ENCODE data around the gene CCDC8. TPM values are rescaled to one million over a fixed set of nuclear protein-coding genes. Genes with fewer than 3 reads are reported as not detected.

The CCDC8 gene
- total and polyA plus RNA-seq, 2 of the 4 experiments (the other 2 are of a cell fraction): 9.3 to 10.2 TPM

GRCh38 chr19:46426506-46427162 lies 13.3 kb upstream of the CCDC8 start:
- Histone ChIP-seq H2AK5ac (ENCODE audit: low read depth, low read length) (0 out of 2 replicates have a peak overlapping the region, but pooled peaks have one; percentile 7), H4K20me1 (ENCODE audit: insufficient read depth, low read length) (no peaks in the 10 kb centered on the region), H3K56ac (ENCODE audit: extremely low read depth, insufficient read depth, low read length) (peak overlapping the region; percentile 77; the same call in 1 of the 2 replicates), H2BK120ac (ENCODE audit: low read depth, low read length) (peak overlapping the region; percentile 67), H2BK20ac (ENCODE audit: low read depth, low read length) (no peak overlapping the region), H4K91ac (ENCODE audit: insufficient read depth, low read depth, low read length) (peak overlapping the region; percentile 91), H3K79me1 (ENCODE audit: low read depth in 1 of 2, low read length in 2 of 2) (no peaks in the 10 kb centered on the region), H3K9ac (ENCODE audit: low read depth, low read length) (peak overlapping the region; percentile 74), H3K36me3 (ENCODE audit: control insufficient read depth, insufficient read depth, low read length) (no peaks in the 10 kb centered on the region), H2BK15ac (ENCODE audit: low read depth, low read length) (peak overlapping the region; percentile 74; the same call in 1 of the 3 replicates), H3K4me2 (ENCODE audit: low read depth, low read length) (peak overlapping the region; percentile 76), H3K27me3 (ENCODE audit: control insufficient read depth, insufficient read depth, low read length) (peaks cover 8% of the 10 kb centered on the region), H3K27ac (ENCODE audit: insufficient read depth, low read length) (peak overlapping the region; percentile 49), H4K5ac (ENCODE audit: low read depth, low read length) (peak overlapping the region; percentile 72), H3K9me1 (ENCODE audit: insufficient read depth, low read length) (peaks cover 3% of the 10 kb centered on the region; the same call in 1 of the 2 replicates), H3K14ac (replicated peaks; ENCODE audit: low read depth, low read length) (peak overlapping the region; percentile 85), H2BK5ac (ENCODE audit: low read depth, low read length, poor library complexity, severe bottlenecking) (no peak overlapping the region), H3K9me3 (ENCODE audit: control insufficient read depth, insufficient read depth, low read length) (no peaks in the 10 kb centered on the region), H3K18ac (ENCODE audit: low read depth, low read length) (peak overlapping the region; percentile 35; the same call in 1 of the 2 replicates), H3K23ac (ENCODE audit: low read depth, low read length) (peak overlapping the region; percentile 28; the same call in 1 of the 2 replicates), H2AK9ac (replicated peaks; ENCODE audit: low read depth, low read length, poor library complexity) (peak overlapping the region; percentile 86), H3K4ac (ENCODE audit: low read depth, low read length) (peak overlapping the region; percentile 76), H3K4me1 (ENCODE audit: control insufficient read depth, insufficient read depth, low read length) (0 out of 2 replicates have a peak, but pooled peaks cover 1% of the 10 kb centered on the region), H4K8ac (ENCODE audit: low read depth in 2 of 2, low read length in 2 of 2) (peak overlapping the region; percentile 93), H2AFZ (replicated peaks; ENCODE audit: low read length, poor library complexity) (peak overlapping the region; percentile 95), H3K4me3 (ENCODE audit: insufficient read depth, low read depth, low read length) (peak overlapping the region; percentile 52)
- dilution Hi-C loops (cut with HindIII; ENCODE audit: low sequenced_read_pairs, unreplicated experiment): no loop called here
- BruUV-seq (replicated peaks): no TSS peak
- ATAC-seq (ENCODE audit: low read depth): peak; percentile 93
- intact Hi-C loops (cut with micrococcal nuclease): no loop called here
- ChIA-PET POLR2A (ENCODE audit: unreplicated experiment) (no interaction called here), CTCF (no interaction called here)
- in situ Hi-C loops (cut with MboI; ENCODE audit: low sequenced_read_pairs): no loop called here
- TF ChIP-seq MAFK (IDR thresholded peaks at IDR 0.05; ENCODE audit: low read depth, low read length) (no peak), POLR2A (IDR thresholded peaks at IDR 0.05; ENCODE audit: low read depth, low read length) (no peak), FOS (IDR thresholded peaks at IDR 0.05; ENCODE audit: low read depth, low read length) (no peak), CEBPB (IDR thresholded peaks at IDR 0.05; ENCODE audit: low read depth, low read length) (no peak), NFE2L2 (IDR thresholded peaks at IDR 0.05; ENCODE audit: low read depth, low read length) (no peak), BHLHE40 (IDR thresholded peaks at IDR 0.05; ENCODE audit: low read depth, low read length) (no peak), MAZ (IDR thresholded peaks at IDR 0.05; ENCODE audit: borderline replicate concordance, low read depth, low read length) (no peak), SMC3 (IDR thresholded peaks at IDR 0.05; ENCODE audit: low read depth, low read length) (no peak), RAD21 (IDR thresholded peaks at IDR 0.05; ENCODE audit: low read length) (no peak), MXI1 (IDR thresholded peaks at IDR 0.05; ENCODE audit: borderline replicate concordance, low read depth, low read length) (no peak)
- TF ChIP-seq, protein P1, sequence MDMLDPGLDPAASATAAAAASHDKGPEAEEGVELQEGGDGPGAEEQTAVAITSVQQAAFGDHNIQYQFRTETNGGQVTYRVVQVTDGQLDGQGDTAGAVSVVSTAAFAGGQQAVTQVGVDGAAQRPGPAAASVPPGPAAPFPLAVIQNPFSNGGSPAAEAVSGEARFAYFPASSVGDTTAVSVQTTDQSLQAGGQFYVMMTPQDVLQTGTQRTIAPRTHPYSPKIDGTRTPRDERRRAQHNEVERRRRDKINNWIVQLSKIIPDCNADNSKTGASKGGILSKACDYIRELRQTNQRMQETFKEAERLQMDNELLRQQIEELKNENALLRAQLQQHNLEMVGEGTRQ (IDR thresholded peaks at IDR 0.05; ENCODE audit: low read depth, low read length): no peak
- peak; percentile 68 for DNase-seq
- 9% methylated on average over 7 of the region's 32 CpGs; no CpG with 5 or more reads in 1 of the 2 experiments for WGBS, 2 experiments (ENCODE audit: extremely low coverage in 2 of 2, insufficient read length in 1 of 2)

Data from IMR-90 (cell line).